Keratinocyte (primary cell): ENCODE data around the gene EFHD2.

Experiments
- CTCF ChIP-seq, 3 experiments: IDR thresholded peaks in 1 of 3; conservative IDR thresholded peaks in 1 of 3; optimal IDR thresholded peaks in 1 of 3; 2 replicates in 2 of 3; 3 replicates in 1 of 3; pipeline versions ENCODE3 to v1.5.1; 2011; ENCODE audit warnings: low read length in 3 of 3, mild to moderate bottlenecking in 3 of 3, moderate library complexity in 2 of 3, control low read depth in 1 of 3, inconsistent platforms in 1 of 3; ENCODE audit not compliant: insufficient read depth in 2 of 3; ENCODE audit errors: extremely low read depth in 1 of 3
- EZH2 ChIP-seq: IDR thresholded peaks from one replicate; pipeline ENCODE4 v1.6.1; 2012; ENCODE audit warnings: inconsistent platforms, mild to moderate bottlenecking, low read length, moderate library complexity

GRCh38 chr1:15410223-15410883 is 665 bp downstream of the EFHD2 start:
- no peak for TF ChIP-seq EZH2
- TF ChIP-seq CTCF (optimal IDR thresholded peaks at IDR 0.05 in 1 of 3, IDR thresholded peaks at IDR 0.05 in 1 of 3, conservative IDR thresholded peaks at IDR 0.05 in 1 of 3; ENCODE audit: extremely low read depth in 1 of 3, insufficient read depth in 2 of 3, low read length in 3 of 3): no peak
